Occipital lobe (tissue), 2 donors: ENCODE measurements around the gene HMGXB3. TPM values are rescaled to one million over a fixed set of nuclear protein-coding genes. Genes with fewer than 3 reads are reported as not detected.

ENCODE experiments used
- DNase-seq: peaks from one replicate; lab custom pipeline; 2025; lab: John Stamatoyannopoulos, UW
- total RNA-seq: library from RNA; depleted of rRNA; stranded (reverse); fragments of >200 nt; gene quantifications from one replicate; pipeline ENCODE4 v1.2.3, GENCODE V29; 2014

HMGXB3 gene, protein sequence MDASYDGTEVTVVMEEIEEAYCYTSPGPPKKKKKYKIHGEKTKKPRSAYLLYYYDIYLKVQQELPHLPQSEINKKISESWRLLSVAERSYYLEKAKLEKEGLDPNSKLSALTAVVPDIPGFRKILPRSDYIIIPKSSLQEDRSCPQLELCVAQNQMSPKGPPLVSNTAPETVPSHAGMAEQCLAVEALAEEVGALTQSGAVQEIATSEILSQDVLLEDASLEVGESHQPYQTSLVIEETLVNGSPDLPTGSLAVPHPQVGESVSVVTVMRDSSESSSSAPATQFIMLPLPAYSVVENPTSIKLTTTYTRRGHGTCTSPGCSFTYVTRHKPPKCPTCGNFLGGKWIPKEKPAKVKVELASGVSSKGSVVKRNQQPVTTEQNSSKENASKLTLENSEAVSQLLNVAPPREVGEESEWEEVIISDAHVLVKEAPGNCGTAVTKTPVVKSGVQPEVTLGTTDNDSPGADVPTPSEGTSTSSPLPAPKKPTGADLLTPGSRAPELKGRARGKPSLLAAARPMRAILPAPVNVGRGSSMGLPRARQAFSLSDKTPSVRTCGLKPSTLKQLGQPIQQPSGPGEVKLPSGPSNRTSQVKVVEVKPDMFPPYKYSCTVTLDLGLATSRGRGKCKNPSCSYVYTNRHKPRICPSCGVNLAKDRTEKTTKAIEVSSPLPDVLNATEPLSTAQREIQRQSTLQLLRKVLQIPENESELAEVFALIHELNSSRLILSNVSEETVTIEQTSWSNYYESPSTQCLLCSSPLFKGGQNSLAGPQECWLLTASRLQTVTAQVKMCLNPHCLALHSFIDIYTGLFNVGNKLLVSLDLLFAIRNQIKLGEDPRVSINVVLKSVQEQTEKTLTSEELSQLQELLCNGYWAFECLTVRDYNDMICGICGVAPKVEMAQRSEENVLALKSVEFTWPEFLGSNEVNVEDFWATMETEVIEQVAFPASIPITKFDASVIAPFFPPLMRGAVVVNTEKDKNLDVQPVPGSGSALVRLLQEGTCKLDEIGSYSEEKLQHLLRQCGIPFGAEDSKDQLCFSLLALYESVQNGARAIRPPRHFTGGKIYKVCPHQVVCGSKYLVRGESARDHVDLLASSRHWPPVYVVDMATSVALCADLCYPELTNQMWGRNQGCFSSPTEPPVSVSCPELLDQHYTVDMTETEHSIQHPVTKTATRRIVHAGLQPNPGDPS (N-terminal part only)
- total RNA-seq = 19.8 TPM

DNA sequence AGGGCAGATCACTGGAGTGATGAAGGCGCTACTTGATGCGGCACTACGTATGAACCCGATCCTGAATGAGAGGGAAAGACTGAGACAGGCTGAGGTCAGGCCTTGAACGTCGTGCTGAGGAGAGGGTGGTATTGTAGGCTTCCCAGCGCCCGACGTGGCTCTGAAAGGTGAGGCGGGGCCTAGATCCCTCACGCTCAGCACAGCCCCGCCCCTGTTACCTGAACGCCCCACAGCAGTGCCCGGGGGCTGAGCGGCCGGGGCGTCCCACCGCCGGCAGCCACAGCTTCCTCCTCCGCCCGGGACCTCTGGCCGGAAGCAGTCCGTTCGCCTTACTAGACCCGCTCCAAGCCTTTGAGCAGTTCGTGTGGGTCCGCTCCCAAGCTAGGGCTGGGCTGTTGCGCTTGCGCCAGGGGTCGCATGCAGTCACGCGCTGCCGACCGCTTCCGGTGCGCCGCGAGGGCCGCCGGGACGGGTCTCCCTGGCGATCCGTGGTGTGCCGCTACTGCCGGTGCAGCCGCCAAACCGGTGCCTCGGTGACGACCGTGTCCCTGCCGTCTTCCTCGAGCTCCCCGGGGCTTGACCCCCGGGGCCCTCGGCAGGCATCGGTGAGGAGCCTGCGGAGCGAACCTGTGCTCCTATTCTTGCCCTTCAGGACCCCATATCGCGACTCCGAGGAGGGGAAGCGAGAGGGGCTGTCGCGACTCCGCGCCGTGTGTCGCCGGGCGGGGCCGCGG is at the start of gene HMGXB3, which contains the start of gene TIGD6:
HMGXB3 (plus strand) TSS at position 484 of the 734 bp plus-strand sequence. CDS start 4,114 bp downstream, outside the sequence.
TIGD6 (minus strand) TSS at position 399 of the 734 bp plus-strand sequence. CDS start 4,306 bp downstream, outside the sequence.
- peak; percentile 90 for DNase-seq

DNA sequence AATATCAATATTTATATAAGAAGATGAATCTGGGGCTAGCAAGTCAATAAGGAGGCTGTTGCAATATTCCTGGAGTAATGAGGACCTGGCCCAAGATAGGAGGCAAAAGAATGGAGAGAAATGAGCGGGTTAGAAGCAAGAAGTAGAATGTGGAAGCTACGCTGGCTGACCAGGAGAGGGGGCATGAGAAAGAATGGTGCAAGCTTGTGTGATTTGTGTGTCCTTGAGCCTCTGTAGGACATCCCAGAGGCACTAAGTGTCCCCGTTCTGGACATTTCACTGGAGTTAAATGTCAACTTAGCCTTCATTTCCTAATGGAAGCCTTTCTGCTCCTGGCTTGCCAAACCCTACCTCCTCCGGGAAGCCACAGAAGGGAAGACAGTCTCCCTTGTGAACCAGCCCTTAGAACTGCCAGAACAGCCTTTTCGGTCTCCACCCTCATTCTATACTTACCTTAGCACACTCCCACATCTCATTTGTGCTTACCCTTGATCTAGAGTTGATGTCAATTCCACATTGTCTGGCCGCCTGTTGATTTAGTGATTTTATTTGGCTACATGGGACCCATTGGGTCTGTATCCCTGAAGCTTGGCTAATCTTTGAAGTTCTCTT is 49.3 kb upstream of the HMGXB3 start:
- DNase-seq = no peak

DNA sequence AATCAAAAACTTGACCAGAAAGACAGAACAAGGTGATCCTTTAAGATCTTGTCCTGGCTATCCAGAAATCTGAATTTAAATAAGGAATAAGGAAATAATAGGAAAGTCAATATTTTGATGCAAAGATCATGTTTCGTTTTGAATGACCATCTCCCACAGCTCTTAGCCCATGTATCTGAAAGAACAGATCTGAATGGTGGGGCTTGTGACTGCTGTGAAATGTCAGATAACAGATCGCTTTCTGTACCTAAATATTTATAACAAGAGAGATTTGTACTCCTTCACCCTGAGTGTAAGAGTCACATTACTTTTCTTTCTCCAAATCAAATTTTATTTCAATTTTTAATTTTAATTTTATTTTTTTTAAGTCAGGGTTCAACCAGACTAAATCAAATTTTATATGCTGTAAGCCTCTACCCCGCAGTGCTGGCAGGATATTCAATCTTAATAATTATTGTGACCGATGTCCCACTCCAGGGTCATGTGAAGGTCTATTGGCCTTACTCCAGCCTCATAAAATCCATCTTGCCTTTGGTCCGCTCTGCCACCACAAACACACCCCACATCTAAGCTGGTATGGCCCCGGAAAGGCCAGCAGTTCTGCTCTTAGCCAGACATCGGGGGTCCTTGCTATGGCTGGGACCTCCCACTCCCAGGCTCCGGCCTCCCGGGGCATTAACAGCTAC is 47.0 kb upstream of the HMGXB3 start:
- DNase-seq = no peak

DNA sequence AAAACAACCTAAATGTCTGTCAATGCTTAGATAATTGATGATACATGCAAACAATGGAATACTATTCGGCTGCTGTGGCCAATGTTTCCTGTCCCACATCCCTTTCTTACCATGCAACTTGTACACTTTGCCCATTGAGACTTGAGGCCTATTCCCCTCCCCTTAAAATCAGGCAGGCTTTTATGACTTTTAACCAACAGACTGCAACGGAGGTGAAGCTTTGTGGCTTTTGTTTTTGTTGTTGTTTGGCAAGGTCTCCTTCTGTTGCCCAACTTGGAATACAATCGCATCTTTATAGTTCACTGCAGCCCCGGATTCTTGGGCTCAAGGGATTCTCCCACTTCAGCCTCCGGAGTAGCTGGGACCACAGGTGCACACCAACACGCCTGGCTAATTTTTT is 45.7 kb upstream of the HMGXB3 start:
- DNase-seq = no peak

DNA sequence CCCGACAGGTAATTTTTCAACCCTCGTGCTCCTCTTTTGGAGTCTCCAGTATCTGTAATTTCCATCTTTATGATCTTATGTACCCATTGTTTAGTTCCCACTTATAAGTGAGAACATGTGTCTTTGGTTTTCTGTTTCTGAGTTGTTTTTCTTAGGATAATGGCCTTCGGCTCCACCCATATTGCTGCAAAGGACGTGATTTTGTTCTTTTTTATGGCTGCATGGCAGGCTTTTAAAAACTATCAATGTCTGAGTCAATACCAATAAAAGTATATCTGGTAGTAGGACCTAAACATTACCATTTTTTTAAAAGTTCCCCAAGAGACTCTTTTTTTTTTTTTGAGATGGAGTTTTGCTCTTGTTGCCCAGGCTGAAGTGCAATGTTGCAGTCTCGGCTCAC is 43.9 kb upstream of the HMGXB3 start:
- DNase-seq = no peak

DNA sequence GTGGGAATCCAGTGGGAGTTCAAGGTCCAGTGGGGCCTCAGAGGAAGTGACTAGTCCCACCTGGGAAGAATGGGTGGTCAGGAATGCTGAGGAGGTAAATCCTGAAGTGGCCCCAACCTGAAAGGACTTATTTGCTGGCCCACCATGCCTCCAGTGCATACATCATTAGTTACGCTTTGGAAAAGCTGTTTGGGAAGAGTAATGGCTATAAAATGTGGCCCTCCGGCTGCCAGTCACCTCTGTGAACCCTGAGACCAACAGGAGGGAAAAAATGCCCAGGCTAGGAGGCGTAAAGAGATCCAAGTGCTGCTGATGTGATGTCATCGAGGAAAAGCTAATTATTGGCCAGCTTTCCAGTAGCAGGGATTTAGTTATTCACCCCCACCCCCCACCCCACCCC is 42.7 kb upstream of the HMGXB3 start:
- DNase-seq = no peak

DNA sequence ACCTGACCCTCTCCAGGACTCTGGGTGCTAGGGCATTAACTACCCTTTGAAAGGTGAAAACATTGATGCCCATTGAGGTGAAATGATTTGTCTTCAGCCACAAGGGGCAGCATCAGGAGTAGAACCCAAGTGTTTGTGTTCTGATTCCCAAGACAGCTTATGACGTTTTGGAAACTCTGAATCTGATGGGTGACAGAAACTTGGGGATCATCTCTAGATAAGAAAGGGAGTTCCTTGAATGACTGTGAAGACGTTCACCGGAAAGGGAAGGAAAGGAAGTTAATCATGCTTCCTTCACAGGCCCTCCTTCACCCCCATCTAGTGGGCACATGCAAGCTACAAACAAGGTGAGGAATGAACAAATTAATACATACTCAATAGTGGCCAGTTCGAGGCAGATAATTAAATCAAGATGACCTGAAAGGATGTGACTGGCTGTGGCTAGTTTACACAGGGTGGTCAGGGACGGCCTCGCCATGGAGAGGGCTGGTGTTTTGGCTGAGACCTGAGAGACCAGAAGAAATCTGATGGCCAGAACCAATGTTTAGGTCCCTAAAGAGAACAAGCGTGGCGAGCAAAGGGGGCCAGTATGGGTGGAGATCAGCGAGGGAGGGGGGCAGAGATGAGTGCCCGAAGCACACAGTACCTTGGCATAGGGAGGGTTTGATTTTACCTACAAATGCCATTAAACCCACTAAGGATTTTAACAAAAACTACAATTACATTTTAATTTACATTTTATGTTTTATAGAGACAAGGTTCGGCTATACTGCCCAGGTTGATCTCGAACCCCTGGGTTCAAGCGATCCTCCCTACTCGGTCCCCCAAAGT is 40.9 kb upstream of the HMGXB3 start:
- no peak for DNase-seq

DNA sequence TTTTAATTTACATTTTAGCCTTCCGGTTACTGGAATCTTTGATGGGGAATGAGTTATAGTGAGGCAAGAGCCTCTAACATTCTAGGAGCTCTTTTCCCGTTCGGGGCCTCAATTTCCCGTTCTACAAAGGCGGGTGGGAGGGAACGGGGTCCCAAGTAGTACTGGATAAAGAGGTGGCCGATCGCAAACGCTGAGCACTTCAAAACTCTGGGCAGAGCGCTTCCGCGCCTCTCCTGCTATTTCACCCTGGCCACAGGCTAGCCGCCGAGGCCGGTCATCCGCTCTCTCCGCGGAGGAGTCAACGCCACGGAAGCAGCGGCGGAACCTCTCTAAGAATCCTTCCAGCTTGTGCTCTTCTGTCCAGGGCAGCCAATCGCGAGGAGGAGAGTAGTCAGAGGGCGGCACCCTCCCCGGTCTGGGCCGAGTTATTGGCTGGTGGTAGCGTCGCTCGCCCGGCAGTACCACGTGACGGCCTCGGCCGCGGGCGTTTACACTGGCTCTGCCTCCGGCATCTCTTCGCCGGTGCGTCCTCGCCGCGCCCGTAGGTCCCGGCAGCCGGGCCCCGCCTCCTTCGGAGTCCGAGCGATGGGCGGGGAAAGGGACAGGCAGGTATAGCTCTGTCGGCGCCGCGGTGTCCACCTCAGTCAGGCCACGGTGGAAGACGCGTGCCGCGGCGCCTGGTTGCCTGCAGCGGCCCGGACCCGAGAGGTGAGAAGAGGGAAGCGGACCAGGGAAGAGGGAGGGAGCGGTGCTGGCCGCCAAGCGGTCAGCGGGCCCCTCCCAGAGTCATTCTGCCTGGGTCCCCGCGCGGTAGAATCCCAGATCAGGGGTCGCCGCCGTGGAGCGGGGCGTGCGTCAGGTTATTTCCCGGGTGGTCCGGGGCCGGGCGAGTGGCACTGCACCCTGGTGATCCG is 40.0 kb upstream of the HMGXB3 start, which contains the start of gene SLC26A2:
SLC26A2 (plus strand) TSS at position 487 of the 914 bp plus-strand sequence. CDS start 16,895 bp downstream, outside the sequence.
- peak; percentile 99 for DNase-seq

DNA sequence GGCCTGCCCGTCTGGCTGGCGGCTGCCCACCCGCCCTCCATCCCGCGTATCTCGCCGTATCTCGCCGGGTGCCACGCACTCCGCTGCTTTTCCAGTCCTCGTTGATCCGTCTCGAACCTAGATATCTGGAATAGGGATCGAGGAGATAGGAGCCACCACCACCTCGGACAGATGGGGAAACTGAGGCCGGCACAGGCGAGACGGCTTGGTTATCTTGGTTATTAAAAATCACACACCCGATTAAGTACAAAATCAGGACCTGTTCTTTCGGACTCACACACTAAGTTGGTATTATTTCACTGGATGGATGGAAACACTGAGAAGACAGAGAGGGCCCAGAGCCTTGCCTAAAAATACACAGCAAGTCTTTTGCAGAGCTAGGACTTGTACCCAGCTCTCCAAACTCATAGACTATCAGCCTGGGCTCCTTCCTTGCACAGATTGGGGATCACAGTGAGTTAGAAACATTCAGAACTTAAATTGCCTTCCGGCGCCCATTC is 39.3 kb upstream of the HMGXB3 start:
- peak; percentile 9 for DNase-seq

DNA sequence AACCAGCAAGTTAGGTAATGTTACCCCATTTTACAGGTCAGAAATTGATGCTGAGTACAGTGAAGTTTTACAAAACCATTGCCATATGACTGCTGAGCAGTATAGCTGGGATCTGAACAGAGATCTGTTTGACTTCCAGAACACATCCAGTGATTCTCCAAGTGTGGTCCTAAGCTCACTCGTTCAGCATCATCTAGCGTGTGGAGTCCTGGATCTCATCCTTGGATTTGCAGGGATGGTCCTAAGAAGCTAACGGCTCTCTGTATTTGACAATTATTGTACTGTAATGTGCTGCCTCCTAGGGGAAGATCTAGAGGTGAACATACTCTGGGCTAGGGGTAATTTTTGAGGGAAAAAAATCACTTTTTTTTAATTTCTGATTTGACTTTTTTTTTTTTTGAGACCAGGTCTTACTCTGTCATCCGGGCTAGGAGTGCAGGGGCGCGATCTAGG is 38.6 kb upstream of the HMGXB3 start:
- DNase-seq = no peak

DNA sequence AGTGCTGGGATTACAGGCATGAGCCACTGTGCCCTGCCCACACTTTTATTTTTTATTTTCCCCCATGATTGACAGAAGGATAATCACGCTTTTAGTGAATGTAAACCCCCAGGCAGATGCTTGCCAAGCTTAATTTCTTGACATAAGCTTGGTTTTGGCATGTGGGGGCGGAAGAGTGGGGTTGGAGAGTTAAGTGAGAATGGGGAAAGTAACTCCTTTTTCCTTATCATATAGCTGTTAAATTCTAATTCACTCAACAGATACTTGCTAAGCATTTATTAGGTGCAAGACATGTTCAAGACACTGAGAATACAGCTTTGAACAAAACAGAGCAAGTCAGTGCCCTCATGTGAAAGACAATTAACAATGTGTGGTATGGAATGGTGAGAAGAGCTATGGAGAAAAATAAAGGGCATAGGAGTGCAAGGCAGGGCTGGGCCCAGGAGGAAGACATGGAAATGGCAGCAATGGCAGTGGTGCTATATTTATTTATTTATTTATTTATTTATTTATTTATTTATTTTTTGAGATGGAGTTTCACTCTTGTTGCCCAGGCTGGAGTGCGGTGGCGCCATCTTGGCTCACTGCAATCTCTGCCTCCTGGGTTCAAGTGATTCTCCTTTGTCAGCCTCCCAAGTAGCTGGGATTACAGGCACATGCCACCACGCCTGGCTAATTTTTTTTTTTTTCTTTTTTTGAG is 37.8 kb upstream of the HMGXB3 start:
- DNase-seq = no peak

DNA sequence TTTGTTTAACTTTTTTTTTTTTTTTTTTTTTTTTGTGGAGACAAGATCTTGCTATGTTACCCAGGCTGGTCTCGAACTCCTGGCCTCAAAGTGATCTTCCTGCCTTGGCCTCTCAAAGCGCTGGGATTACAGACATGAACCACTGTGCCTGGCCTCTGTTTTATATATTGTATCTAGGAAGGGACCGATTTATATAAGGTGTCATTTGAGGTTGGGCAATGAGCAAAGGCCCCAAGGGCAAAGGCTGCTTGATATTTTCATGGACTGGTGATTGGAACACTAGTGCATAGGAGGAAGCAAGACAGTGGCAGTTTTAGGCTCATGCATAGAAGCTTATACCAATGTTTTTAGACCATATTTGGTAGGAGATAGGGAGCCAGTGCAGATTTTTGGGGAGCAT is 36.8 kb upstream of the HMGXB3 start:
- DNase-seq = no peak

DNA sequence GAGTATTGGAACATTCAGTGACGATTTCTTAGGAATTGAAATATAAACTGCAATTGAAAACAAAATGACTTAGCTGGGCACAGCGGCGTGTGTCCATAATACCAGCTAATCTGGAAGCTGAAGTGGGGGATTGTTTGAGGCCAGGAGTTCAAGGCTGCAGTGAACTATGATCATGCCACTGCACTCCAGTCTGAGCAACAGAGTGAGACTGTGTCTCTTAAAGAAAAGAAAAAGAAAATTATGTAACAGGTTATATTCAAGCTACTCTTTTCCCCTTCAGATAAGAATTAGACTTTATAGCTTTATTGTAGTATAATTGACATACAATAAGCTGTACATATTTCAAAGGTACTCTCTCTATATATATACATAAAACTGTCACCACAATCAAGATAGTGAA is 33.6 kb upstream of the HMGXB3 start:
- no peak for DNase-seq

DNA sequence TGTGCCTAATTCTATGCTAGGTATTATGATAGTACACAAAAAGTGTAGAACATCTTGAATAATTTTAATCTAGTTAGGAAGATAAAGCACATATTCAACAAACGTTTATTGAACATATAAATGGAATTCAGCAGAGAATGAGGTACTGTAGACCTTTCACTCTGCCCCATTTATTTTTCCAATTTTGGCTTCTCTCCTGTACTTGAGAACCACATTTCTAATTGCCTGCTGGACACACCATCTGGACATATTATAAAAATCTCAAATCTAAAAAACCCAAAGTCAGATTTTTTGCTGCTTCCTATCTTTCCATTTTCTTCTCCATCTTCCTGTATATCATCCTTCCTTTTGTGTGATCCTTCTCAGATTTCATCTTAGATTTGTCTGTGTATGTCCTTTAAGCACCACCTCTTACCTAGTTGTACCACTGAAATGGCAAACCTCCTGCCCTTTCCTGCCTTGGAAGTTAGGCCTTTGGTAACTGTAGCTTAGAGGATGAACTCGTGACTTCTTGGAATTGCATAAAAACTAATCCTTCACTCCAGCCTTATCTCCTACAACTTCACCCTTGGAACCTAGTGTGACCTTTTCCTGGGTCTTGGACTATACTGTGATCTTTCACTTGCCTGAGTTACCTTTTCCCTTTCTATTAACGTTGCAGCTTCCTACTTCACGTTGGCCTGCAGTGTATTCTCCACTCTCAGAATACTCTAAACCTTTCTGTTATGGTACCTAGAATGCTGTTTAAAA is 31.2 kb upstream of the HMGXB3 start:
- DNase-seq = no peak

DNA sequence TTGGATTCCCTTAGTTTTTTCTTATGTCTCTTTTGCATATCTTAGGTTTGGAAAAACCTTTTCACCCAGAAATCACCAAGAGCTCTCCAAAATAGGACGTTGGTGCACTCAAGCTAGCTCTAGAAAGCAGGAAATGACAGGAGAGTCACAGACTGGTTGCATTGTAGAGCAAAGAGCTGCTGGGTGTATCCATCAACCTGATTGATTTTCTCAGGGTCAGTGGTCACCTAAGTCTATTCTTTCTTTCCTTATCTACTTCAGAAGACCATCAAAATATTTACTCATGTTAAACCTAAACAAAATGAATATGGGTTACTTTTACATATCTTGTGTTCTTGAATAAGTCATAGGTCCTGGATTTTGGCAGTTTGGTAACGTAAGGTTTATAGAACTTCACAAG is 25.1 kb upstream of the HMGXB3 start:
- no peak for DNase-seq

DNA sequence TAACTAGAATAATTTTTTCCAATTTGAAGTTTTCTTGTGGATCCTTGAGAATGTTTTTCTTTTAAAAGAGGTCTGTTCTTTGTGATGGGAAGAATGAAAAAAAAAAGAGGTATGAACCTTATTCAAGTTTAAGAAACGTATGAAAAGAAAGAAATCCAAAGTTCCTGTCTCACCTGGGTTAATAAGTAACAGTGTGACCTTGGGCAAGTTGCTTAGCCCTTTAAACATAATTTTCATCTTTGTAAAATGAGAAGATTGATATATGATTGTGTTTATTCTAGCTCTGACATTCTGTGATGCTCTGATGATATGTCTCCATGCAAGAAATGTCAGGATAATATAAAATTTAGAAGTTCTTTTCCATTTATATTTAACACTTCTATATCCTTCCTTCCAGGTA is 20.6 kb upstream of the HMGXB3 start:
- DNase-seq = no peak
